ENCODE results near the gene CD300E.
"Not testable (repeated sequence)": the region's sequence is repeated elsewhere in the genome, so short reads cannot be mapped to it uniquely, and the experiment has no call there.

CD300E gene

DNA sequence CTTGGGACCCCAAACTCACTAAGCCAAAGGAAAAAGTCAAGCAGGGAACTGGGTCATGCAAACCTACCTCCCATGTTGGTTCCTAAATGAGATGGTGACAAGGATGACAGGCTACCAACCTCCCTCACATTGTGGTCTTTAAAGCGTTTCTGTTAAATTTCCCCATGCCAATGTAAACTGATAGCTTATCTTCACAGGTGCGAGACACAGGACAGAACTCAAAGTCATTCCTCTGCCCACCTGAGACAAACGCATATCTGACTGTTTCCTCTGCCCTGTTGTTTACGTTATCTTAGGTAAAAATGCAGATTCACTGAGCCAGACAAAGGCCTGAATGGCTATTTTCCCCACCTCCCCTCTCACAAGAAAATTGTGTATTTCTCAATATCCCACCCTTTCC, 19.0 kb upstream of the CD300E start:
- H3K27me3 Mint-ChIP-seq = peaks cover 72% of the 10 kb centered on the region

DNA sequence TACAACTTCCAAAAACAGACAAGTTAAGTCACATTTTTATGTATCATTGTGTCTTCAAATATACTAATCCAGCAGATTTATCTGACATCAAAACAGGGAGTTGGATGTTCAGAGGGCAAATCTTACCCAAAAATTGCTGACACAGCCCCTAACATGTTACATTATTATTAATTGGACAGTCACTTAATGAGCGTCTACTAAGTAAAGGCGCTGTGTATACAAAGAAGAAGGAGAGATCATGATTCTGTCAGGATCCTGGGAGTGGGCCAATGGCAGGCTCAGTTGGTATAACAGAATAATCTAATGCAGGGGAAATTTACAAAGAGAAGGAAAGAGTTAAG, 18.4 kb upstream of the CD300E start:
- Mint-ChIP-seq H3K4me1 (ENCODE audit: low read depth) (peaks cover 11% of the 10 kb centered on the region), H3K36me3 (ENCODE audit: low read depth) (no peaks in the 10 kb centered on the region), H3K9me3 (no peaks in the 10 kb centered on the region), H3K27me3 (peaks cover 72% of the 10 kb centered on the region), H3K27ac (no peak overlapping the region), H3K4me3 (no peak overlapping the region)
- no peak for DNase-seq

More for the DNA sequence above, 19.0 kb upstream of the CD300E start:
- Mint-ChIP-seq H3K9me3 (no peaks in the 10 kb centered on the region), H3K36me3 (ENCODE audit: low read depth) (no peaks in the 10 kb centered on the region), H3K4me3 (no peak overlapping the region), H3K4me1 (ENCODE audit: low read depth) (peaks cover 11% of the 10 kb centered on the region), H3K27ac (no peak overlapping the region)
- DNase-seq = no peak

GRCh38 chr17:74641224-74641957, 17.9 kb upstream of the CD300E start:
- no peak for DNase-seq
- H3K4me1 Mint-ChIP-seq (ENCODE audit: low read depth) = peaks cover 11% of the 10 kb centered on the region

DNA sequence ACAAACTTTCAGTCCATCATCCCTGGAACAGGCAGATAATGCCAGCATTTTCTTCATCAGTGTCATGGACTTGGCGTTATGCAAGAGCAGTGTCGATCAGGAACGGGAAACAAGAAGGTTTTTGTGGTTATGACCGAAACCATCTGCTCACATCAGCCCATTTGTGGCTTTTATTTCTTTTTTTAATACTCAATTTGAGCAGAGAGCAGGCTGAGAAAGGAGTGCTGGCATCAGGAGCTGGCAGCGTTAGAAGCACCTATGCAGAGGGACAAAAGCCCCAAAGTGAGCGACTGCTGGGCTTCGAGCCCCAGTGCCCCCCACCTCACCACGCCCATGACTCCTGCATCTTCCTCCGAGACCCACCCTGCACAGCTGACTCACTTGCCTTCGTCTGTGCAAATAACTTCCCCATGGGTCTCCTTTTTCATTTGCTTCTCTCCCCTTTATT, 16.2 kb upstream of the CD300E start:
- Mint-ChIP-seq H3K27me3 (peaks cover 72% of the 10 kb centered on the region), H3K27ac (no peak overlapping the region), H3K4me3 (no peak overlapping the region), H3K36me3 (ENCODE audit: low read depth) (no peaks in the 10 kb centered on the region), H3K9me3 (no peaks in the 10 kb centered on the region), H3K4me1 (ENCODE audit: low read depth) (peaks cover 11% of the 10 kb centered on the region)
- DNase-seq = peak; percentile 33

More at GRCh38 chr17:74641224-74641957, 17.9 kb upstream of the CD300E start:
- H3K36me3 Mint-ChIP-seq (ENCODE audit: low read depth) = no peaks in the 10 kb centered on the region
- H3K27me3 Mint-ChIP-seq = peaks cover 72% of the 10 kb centered on the region
- no peak overlapping the region for H3K4me3 Mint-ChIP-seq
- no peak overlapping the region for H3K27ac Mint-ChIP-seq
- no peaks in the 10 kb centered on the region for H3K9me3 Mint-ChIP-seq

DNA sequence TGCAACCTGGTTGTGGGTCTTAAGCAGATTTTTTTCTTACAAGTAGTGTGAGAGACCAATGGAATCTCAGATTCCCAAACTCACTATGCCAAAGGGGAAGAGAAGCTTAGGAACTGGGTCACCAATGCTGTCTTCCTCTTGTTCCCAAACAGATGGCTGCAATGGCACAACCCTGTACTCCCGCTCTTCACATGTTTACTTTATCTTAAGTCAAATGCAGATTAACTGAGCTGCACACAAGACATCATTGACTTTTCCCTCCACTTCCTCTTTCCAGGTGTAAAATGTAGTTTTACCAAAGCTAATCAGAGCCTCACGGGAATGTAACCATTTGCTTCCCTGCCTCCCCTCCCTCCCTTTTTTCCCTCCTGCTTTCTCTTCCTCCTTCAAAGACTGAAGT, 14.4 kb upstream of the CD300E start:
- peaks cover 69% of the 10 kb centered on the region for H3K27me3 Mint-ChIP-seq
- peaks cover 11% of the 10 kb centered on the region for H3K4me1 Mint-ChIP-seq (ENCODE audit: low read depth)
- no peak overlapping the region for H3K27ac Mint-ChIP-seq
- H3K4me3 Mint-ChIP-seq = no peak overlapping the region
- no peaks in the 10 kb centered on the region for H3K36me3 Mint-ChIP-seq (ENCODE audit: low read depth)
- H3K9me3 Mint-ChIP-seq = no peaks in the 10 kb centered on the region
- DNase-seq = no peak

DNA sequence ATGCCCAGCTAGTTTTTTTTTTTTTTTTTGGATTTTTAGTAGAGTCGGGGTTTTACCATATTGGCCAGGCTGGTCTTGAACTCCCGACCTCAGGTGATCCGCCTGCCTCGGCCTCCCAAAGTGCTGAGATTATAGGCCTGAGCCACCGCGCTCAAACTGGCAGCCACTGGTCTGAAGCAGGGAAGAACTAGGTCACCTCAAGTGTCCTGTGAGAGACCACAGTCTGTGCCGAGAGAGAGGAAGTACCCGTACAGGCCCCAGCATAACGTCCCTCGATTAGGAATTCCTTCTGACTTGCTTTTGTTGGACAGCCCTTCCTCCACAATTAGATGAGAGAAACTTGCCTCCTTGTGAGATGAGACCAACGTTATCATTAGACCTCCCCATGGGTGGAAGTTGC, 13.7 kb upstream of the CD300E start:
- peaks cover 65% of the 10 kb centered on the region for H3K27me3 Mint-ChIP-seq
- H3K9me3 Mint-ChIP-seq = no peaks in the 10 kb centered on the region
- DNase-seq = no peak
- H3K27ac Mint-ChIP-seq = no peak overlapping the region
- H3K36me3 Mint-ChIP-seq (ENCODE audit: low read depth) = no peaks in the 10 kb centered on the region
- H3K4me3 Mint-ChIP-seq = no peak overlapping the region
- H3K4me1 Mint-ChIP-seq (ENCODE audit: low read depth) = peaks cover 12% of the 10 kb centered on the region

GRCh38 chr17:74636541-74637085, 13.1 kb upstream of the CD300E start:
- not testable (repeated sequence) for H3K27ac Mint-ChIP-seq, H3K9me3 Mint-ChIP-seq
- peaks cover 18% of the 10 kb centered on the region for H3K4me1 Mint-ChIP-seq (ENCODE audit: low read depth)

GRCh38 chr17:74635418-74635817, 11.9 kb upstream of the CD300E start:
- no peaks in the 10 kb centered on the region for H3K9me3 Mint-ChIP-seq
- no peak for DNase-seq
- no peaks in the 10 kb centered on the region for H3K36me3 Mint-ChIP-seq (ENCODE audit: low read depth)
- peaks cover 58% of the 10 kb centered on the region for H3K27me3 Mint-ChIP-seq
- no peak overlapping the region for H3K4me3 Mint-ChIP-seq
- no peak overlapping the region for H3K27ac Mint-ChIP-seq
- H3K4me1 Mint-ChIP-seq (ENCODE audit: low read depth) = peaks cover 18% of the 10 kb centered on the region

More at GRCh38 chr17:74636541-74637085, 13.1 kb upstream of the CD300E start:
- H3K36me3 Mint-ChIP-seq (ENCODE audit: low read depth); H3K4me3 Mint-ChIP-seq; DNase-seq: not testable (repeated sequence)
- H3K27me3 Mint-ChIP-seq = peaks cover 65% of the 10 kb centered on the region

- Mint-ChIP-seq H3K36me3 (ENCODE audit: low read depth) (no peaks in the 10 kb centered on the region), H3K9me3 (no peaks in the 10 kb centered on the region), H3K4me1 (ENCODE audit: low read depth) (peaks cover 7% of the 10 kb centered on the region), H3K27me3 (peaks cover 61% of the 10 kb centered on the region), H3K4me3 (no peak overlapping the region), H3K27ac (no peak overlapping the region)
- DNase-seq = no peak
These were observed 9.8 kb upstream of the CD300E start for GRCh38 chr17:74633326-74633725.

DNA sequence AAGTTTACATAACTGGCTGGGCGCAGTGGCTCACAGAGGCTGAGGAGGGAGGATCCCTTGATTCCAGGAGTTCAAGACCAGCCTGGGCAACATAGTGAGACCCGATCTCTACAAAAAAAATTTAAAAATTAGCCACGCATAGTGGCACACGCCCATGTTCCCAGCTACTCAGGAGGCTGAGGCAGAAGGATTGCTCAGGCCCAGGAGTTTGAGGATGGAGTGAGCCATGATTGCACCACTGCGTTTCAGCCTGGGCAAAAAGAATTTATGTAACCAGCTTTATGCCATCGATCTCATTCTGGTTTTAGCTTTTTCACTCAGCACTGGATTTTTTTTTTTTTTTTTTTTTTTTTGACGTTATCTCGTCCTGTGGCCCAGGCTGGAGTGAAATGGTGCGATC, 9.1 kb upstream of the CD300E start:
- Mint-ChIP-seq H3K27ac (no peak overlapping the region), H3K4me3 (no peak overlapping the region), H3K4me1 (ENCODE audit: low read depth) (peaks cover 7% of the 10 kb centered on the region), H3K36me3 (ENCODE audit: low read depth) (no peaks in the 10 kb centered on the region), H3K27me3 (peaks cover 59% of the 10 kb centered on the region), H3K9me3 (no peaks in the 10 kb centered on the region)
- no peak for DNase-seq

GRCh38 chr17:74631468-74632450, 8.2 kb upstream of the CD300E start:
- Mint-ChIP-seq H3K4me1 (ENCODE audit: low read depth) (peaks cover 7% of the 10 kb centered on the region), H3K9me3 (no peaks in the 10 kb centered on the region), H3K4me3 (no peak overlapping the region)

DNA sequence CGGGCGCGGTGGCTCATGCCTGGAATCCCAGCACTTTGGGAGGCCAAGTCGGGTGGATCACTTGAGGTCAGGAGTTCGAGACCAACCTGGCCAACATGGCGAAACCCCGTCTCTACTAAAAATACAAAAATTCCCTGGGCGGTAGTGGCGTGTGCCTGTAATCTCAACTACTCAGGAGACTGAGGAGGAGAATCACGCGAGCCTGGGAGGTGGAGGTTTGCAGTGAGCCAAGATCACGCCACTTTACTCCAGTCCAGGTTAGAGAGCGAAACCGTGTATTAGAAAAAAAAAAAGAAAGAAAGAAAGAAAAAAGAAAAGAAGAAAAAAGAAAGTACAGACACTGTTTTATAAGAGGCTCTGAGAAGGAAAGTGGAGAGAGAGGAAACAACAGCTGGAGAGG, 6.7 kb upstream of the CD300E start:
- peaks cover 65% of the 10 kb centered on the region for H3K27me3 Mint-ChIP-seq
- not testable (repeated sequence) for H3K36me3 Mint-ChIP-seq (ENCODE audit: low read depth); DNase-seq; H3K9me3 Mint-ChIP-seq; H3K4me1 Mint-ChIP-seq (ENCODE audit: low read depth); H3K4me3 Mint-ChIP-seq; H3K27ac Mint-ChIP-seq

More at GRCh38 chr17:74631468-74632450, 8.2 kb upstream of the CD300E start:
- H3K36me3 Mint-ChIP-seq (ENCODE audit: low read depth) = no peaks in the 10 kb centered on the region
- no peak overlapping the region for H3K27ac Mint-ChIP-seq
- no peak for DNase-seq
- H3K27me3 Mint-ChIP-seq = peaks cover 63% of the 10 kb centered on the region

DNA sequence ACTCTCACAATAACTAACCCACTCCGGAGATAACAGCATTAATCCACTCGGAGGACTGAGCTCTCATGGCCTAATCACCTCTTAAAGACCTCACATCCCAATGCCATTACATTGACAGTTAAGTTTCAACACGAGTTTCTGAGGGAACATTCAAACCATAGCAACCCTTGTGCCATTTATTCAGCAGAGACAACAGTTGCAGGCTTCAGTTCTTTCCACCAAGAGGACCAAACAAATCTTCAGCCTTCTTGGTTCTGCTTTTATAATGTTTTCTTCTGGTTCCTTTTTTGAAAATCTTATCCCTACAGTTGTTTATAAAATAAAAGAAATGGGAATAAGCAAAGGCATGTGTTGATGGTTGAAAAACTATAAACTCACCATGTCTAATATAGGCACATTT, 2.1 kb upstream of the CD300E start:
- Mint-ChIP-seq H3K4me3 (no peak overlapping the region), H3K27ac (no peak overlapping the region), H3K9me3 (peaks cover 2% of the 10 kb centered on the region), H3K36me3 (ENCODE audit: low read depth) (no peaks in the 10 kb centered on the region), H3K27me3 (peaks cover 70% of the 10 kb centered on the region), H3K4me1 (ENCODE audit: low read depth) (no peaks in the 10 kb centered on the region)
- no peak for DNase-seq

- Mint-ChIP-seq H3K9me3 (peaks cover 2% of the 10 kb centered on the region), H3K4me1 (ENCODE audit: low read depth) (no peaks in the 10 kb centered on the region), H3K27me3 (peaks cover 65% of the 10 kb centered on the region), H3K4me3 (no peak overlapping the region), H3K27ac (no peak overlapping the region), H3K36me3 (ENCODE audit: low read depth) (no peaks in the 10 kb centered on the region)
- no peak for DNase-seq
These were observed 593 bp upstream of the CD300E start for GRCh38 chr17:74624131-74624530.

Data from activated T-cell treated with anti-CD3 and anti-CD28 coated beads, Interleukin-2, amount 50 U/mL, for 24 hours (primary cell).